ENCODE data around the gene SMAD6.

DNA sequence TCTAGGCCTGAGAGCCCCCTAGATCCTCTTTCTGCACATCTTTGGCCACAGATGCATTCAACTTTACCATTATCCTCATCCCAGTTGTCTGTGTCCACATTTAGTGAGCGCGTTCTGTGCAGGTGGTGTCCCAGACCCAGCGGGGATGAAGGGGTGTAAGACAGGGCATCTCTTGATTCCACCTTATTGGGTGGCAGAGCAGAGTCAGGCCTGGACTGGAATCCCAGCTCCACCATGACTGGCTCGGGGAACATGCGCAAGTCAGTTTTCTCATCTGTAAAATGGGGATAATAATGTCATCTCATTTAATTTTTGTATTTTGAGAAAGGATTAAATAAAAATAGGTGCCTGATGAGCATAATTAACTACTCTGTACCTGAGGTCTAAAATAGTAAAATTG is 7.8 kb downstream of the SMAD6 start:
- TF ChIP-seq POLR2A (IDR thresholded peaks at IDR 0.05) = no peak
- TF ChIP-seq CTCF (IDR thresholded peaks at IDR 0.05) = no peak

Data from body of pancreas (tissue), 4 donors.